ENCODE data around the gene SLC39A11. TPM values are rescaled to one million over a fixed set of nuclear protein-coding genes. Genes with fewer than 3 reads are reported as not detected.

SLC39A11 gene
- polyA plus RNA-seq, 1 donor from 2014 or later: 8.0 TPM

GRCh38 chr17:72927760-72928159, 164.7 kb downstream of the SLC39A11 start:
- no peaks in the 10 kb centered on the region for H4K20me1 ChIP-seq (ENCODE audit: insufficient read depth)
- H3K36me3 ChIP-seq (ENCODE audit: insufficient read depth, low read length): no peaks in the 10 kb centered on the region
- no peak overlapping the region for H3K9ac ChIP-seq (ENCODE audit: low read length)
- no peaks in the 10 kb centered on the region for H3F3A ChIP-seq (ENCODE audit: insufficient read depth, low read length, poor library complexity, severe bottlenecking)
- no peak overlapping the region for H3K4me2 ChIP-seq (ENCODE audit: low read length)
- no peaks in the 10 kb centered on the region for H3K79me2 ChIP-seq (replicated peaks; ENCODE audit: insufficient read depth, low read length)
- TF ChIP-seq RAD21 (conservative IDR thresholded peaks at IDR 0.05) (no peak), MXI1 (conservative IDR thresholded peaks at IDR 0.05; ENCODE audit: poor library complexity, severe bottlenecking) (no peak), EZH2 (IDR thresholded peaks at IDR 0.05; ENCODE audit: borderline replicate concordance, insufficient read depth, low read length, poor library complexity, severe bottlenecking) (no peak), CTCF (IDR thresholded peaks at IDR 0.05; ENCODE audit: poor library complexity, severe bottlenecking) (no peak), TAF1 (IDR thresholded peaks at IDR 0.05; ENCODE audit: low read depth) (no peak), SMC3 (conservative IDR thresholded peaks at IDR 0.05; ENCODE audit: poor library complexity) (no peak), EP300 (conservative IDR thresholded peaks at IDR 0.05; ENCODE audit: poor library complexity, severe bottlenecking) (no peak), POLR2AphosphoS5 (IDR thresholded peaks at IDR 0.05) (no peak)
- TF ChIP-seq, protein P1, sequence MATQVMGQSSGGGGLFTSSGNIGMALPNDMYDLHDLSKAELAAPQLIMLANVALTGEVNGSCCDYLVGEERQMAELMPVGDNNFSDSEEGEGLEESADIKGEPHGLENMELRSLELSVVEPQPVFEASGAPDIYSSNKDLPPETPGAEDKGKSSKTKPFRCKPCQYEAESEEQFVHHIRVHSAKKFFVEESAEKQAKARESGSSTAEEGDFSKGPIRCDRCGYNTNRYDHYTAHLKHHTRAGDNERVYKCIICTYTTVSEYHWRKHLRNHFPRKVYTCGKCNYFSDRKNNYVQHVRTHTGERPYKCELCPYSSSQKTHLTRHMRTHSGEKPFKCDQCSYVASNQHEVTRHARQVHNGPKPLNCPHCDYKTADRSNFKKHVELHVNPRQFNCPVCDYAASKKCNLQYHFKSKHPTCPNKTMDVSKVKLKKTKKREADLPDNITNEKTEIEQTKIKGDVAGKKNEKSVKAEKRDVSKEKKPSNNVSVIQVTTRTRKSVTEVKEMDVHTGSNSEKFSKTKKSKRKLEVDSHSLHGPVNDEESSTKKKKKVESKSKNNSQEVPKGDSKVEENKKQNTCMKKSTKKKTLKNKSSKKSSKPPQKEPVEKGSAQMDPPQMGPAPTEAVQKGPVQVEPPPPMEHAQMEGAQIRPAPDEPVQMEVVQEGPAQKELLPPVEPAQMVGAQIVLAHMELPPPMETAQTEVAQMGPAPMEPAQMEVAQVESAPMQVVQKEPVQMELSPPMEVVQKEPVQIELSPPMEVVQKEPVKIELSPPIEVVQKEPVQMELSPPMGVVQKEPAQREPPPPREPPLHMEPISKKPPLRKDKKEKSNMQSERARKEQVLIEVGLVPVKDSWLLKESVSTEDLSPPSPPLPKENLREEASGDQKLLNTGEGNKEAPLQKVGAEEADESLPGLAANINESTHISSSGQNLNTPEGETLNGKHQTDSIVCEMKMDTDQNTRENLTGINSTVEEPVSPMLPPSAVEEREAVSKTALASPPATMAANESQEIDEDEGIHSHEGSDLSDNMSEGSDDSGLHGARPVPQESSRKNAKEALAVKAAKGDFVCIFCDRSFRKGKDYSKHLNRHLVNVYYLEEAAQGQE (IDR thresholded peaks at IDR 0.05; ENCODE audit: borderline replicate concordance): no peak
- no peak overlapping the region for H3K4me3 ChIP-seq (ENCODE audit: low read length)
- no peaks in the 10 kb centered on the region for H3K27me3 ChIP-seq (ENCODE audit: insufficient read depth, low read depth, low read length)
- H3K9me3 ChIP-seq (ENCODE audit: low read length): no peaks in the 10 kb centered on the region
- no peak overlapping the region for H2AFZ ChIP-seq (ENCODE audit: low read depth, low read length)
- H3K9me2 ChIP-seq (ENCODE audit: insufficient read depth, low read length): no peaks in the 10 kb centered on the region
- H3K27ac ChIP-seq (ENCODE audit: low read length): no peak overlapping the region

DNA sequence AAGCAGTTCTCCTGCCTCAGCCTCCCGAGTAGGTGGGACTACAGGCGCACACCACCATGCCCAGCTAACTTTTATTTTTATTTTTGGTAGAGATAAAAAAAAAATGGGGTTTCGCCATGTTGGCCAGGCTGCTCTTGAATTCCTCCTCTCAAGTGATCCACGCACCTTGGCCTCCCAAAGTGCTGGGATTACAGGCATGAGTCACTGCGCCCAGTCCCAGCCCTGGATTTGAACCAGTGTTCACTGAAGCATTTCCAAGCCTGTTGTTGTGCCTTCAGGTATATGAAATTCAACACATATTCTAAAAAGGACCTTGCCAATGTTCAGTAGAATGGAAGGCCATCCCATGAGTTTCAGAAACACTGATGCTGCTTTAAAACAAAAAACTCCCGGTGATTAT, 165.3 kb downstream of the SLC39A11 start:
- Histone ChIP-seq H3K27me3 (ENCODE audit: insufficient read depth, low read depth, low read length) (no peaks in the 10 kb centered on the region), H4K20me1 (ENCODE audit: insufficient read depth) (no peaks in the 10 kb centered on the region), H3K27ac (ENCODE audit: low read length) (no peak overlapping the region), H3K4me2 (ENCODE audit: low read length) (no peak overlapping the region), H3K9me3 (ENCODE audit: low read length) (no peaks in the 10 kb centered on the region), H3K9me2 (ENCODE audit: insufficient read depth, low read length) (no peaks in the 10 kb centered on the region), H3K9ac (ENCODE audit: low read length) (no peak overlapping the region), H3K79me2 (replicated peaks; ENCODE audit: insufficient read depth, low read length) (no peaks in the 10 kb centered on the region), H2AFZ (ENCODE audit: low read depth, low read length) (no peak overlapping the region), H3K36me3 (ENCODE audit: insufficient read depth, low read length) (no peaks in the 10 kb centered on the region), H3F3A (ENCODE audit: insufficient read depth, low read length, poor library complexity, severe bottlenecking) (no peaks in the 10 kb centered on the region), H3K4me3 (ENCODE audit: low read length) (no peak overlapping the region)
- TF ChIP-seq EZH2 (IDR thresholded peaks at IDR 0.05; ENCODE audit: borderline replicate concordance, insufficient read depth, low read length, poor library complexity, severe bottlenecking) (no peak), POLR2AphosphoS5 (IDR thresholded peaks at IDR 0.05) (no peak), EP300 (conservative IDR thresholded peaks at IDR 0.05; ENCODE audit: poor library complexity, severe bottlenecking) (no peak), CTCF (IDR thresholded peaks at IDR 0.05; ENCODE audit: poor library complexity, severe bottlenecking) (no peak), TAF1 (IDR thresholded peaks at IDR 0.05; ENCODE audit: low read depth) (no peak), RAD21 (conservative IDR thresholded peaks at IDR 0.05) (no peak)
